ENCODE results near the gene CNN2.
"Not testable (repeated sequence)": the region's sequence is repeated elsewhere in the genome, so short reads cannot be mapped to it uniquely, and the experiment has no call there.

CNN2 gene

GRCh38 chr19:1010586-1011510 is 15.6 kb upstream of the CNN2 start:
- DNase-seq (ENCODE audit: low read depth in 2 of 2), result no peak

GRCh38 chr19:1011831-1012333 is 14.5 kb upstream of the CNN2 start:
- no peak for DNase-seq (ENCODE audit: low read depth in 2 of 2)

GRCh38 chr19:1012334-1012733 is 14.1 kb upstream of the CNN2 start:
- no peak for DNase-seq (ENCODE audit: low read depth in 2 of 2)

GRCh38 chr19:1013218-1013617 is 13.2 kb upstream of the CNN2 start:
- no peak for DNase-seq (ENCODE audit: low read depth in 2 of 2)

GRCh38 chr19:1014161-1015060 is 12.0 kb upstream of the CNN2 start:
- DNase-seq (ENCODE audit: low read depth in 2 of 2), result no peak

- DNase-seq (ENCODE audit: low read depth in 2 of 2), result no peak
These were observed 11.2 kb upstream of the CNN2 start for GRCh38 chr19:1015061-1015781.

GRCh38 chr19:1015782-1016646 is 10.4 kb upstream of the CNN2 start:
- no peak for DNase-seq (ENCODE audit: low read depth in 2 of 2)

GRCh38 chr19:1016647-1017114 is 9.7 kb upstream of the CNN2 start:
- no peak for DNase-seq (ENCODE audit: low read depth in 2 of 2)

GRCh38 chr19:1017115-1017905 is 9.1 kb upstream of the CNN2 start:
- no peak for DNase-seq (ENCODE audit: low read depth in 2 of 2)

- no peak for DNase-seq (ENCODE audit: low read depth in 2 of 2)
These were observed 8.5 kb upstream of the CNN2 start for GRCh38 chr19:1017906-1018305.

- DNase-seq (ENCODE audit: low read depth in 2 of 2), result no peak
These were observed 8.0 kb upstream of the CNN2 start for GRCh38 chr19:1018393-1018792.

GRCh38 chr19:1018932-1019615 is 7.3 kb upstream of the CNN2 start:
- DNase-seq (ENCODE audit: low read depth in 2 of 2), result no peak

GRCh38 chr19:1019616-1019961 is 6.8 kb upstream of the CNN2 start:
- no peak for DNase-seq (ENCODE audit: low read depth in 2 of 2)

GRCh38 chr19:1019980-1020867 is 6.2 kb upstream of the CNN2 start:
- DNase-seq (ENCODE audit: low read depth in 2 of 2), result no peak

- peak; percentile 93 to 97 for DNase-seq (ENCODE audit: low read depth in 2 of 2)
These were observed 5.5 kb upstream of the CNN2 start, which contains the start of gene TMEM259 for GRCh38 chr19:1020868-1021425. TMEM259 (minus strand) TSS chr19:1021123; CDS start chr19:1020996, 127 bp downstream.

- DNase-seq (ENCODE audit: low read depth in 2 of 2), result not testable (repeated sequence)
These were observed 2.6 kb upstream of the CNN2 start for GRCh38 chr19:1023883-1024188.

- not testable (repeated sequence) for DNase-seq (ENCODE audit: low read depth in 2 of 2)
These were observed 1.3 kb upstream of the CNN2 start for GRCh38 chr19:1025080-1025479.
